ENCODE results near the gene SUSD6.
A peak's percentile ranks its signal among the peaks of the same experiment; 100 is the strongest.

The SUSD6 gene

DNA sequence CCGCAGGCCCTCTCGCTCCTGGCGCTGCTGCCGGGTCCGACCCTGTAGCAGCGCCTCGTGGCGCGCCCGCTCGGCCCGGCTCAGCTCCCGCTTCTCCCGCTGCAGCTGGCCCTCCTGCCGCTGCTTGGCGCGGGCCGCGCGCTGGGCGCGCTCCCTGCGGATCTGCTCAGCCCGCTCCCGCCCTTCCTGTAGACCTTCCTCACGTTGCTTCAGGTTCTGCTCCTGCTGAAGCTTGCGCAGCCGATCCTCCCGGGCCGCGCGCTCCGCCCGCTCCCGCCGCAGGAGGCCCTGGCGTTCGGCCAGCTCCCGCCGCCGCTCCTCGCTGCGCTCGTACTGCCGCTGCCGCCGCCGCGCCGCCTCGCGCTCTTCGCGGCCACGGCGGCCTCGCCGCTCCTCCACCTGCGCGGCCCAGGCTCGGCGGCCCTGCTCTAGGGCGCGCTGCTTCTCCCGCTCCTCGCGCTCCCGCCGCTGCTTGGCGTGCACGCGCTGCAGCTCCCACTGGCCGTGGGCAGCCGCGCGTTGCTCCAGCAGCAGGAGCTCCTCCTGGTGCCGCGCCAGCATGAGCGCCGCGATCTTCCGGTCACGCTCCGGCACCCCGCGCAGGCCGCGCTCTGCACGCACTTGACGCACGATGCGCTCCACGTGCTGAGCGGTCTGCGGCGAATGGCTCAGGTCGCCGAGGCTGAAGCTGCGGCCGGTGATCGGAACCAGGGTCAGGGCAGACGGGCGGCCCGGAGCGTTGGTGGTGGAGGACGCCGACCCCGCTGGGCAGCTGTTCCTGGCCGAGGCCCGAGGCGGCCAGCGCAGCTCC lies 39.2 kb upstream of the SUSD6 start:
- DNase-seq (ENCODE audit: low read depth, low spot score): no peak
- TF ChIP-seq, protein P1, sequence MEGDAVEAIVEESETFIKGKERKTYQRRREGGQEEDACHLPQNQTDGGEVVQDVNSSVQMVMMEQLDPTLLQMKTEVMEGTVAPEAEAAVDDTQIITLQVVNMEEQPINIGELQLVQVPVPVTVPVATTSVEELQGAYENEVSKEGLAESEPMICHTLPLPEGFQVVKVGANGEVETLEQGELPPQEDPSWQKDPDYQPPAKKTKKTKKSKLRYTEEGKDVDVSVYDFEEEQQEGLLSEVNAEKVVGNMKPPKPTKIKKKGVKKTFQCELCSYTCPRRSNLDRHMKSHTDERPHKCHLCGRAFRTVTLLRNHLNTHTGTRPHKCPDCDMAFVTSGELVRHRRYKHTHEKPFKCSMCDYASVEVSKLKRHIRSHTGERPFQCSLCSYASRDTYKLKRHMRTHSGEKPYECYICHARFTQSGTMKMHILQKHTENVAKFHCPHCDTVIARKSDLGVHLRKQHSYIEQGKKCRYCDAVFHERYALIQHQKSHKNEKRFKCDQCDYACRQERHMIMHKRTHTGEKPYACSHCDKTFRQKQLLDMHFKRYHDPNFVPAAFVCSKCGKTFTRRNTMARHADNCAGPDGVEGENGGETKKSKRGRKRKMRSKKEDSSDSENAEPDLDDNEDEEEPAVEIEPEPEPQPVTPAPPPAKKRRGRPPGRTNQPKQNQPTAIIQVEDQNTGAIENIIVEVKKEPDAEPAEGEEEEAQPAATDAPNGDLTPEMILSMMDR (IDR thresholded peaks at IDR 0.05; ENCODE audit: low read depth, low read length): no peak
- no peak overlapping the region for H3K4me3 ChIP-seq (ENCODE audit: low read depth, low read length)
- in situ Hi-C loops (cut with HindIII; ENCODE audit: low sequenced_read_pairs): no loop called here

DNA sequence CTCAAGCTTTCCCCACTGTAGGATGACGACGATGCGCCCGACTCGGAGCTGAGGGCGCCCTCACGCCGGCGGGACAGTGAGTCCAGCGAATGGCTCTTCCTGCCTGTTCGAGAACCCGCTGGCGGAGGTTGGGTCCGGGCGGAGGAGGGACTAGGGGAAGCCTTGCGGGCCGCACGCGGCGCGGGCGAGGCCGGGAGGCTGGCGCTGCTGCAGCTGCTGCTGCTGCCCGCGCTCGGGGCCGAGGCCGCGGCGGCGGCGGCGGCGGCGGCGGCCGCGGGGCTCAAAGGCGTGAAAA lies 38.6 kb upstream of the SUSD6 start:
- DNase-seq (ENCODE audit: low read depth, low spot score): no peak
- no peak overlapping the region for H3K4me3 ChIP-seq (ENCODE audit: low read depth, low read length)
- TF ChIP-seq, protein P1 (IDR thresholded peaks at IDR 0.05; ENCODE audit: low read depth, low read length): no peak
- in situ Hi-C loops (cut with HindIII; ENCODE audit: low sequenced_read_pairs): no loop called here

DNA sequence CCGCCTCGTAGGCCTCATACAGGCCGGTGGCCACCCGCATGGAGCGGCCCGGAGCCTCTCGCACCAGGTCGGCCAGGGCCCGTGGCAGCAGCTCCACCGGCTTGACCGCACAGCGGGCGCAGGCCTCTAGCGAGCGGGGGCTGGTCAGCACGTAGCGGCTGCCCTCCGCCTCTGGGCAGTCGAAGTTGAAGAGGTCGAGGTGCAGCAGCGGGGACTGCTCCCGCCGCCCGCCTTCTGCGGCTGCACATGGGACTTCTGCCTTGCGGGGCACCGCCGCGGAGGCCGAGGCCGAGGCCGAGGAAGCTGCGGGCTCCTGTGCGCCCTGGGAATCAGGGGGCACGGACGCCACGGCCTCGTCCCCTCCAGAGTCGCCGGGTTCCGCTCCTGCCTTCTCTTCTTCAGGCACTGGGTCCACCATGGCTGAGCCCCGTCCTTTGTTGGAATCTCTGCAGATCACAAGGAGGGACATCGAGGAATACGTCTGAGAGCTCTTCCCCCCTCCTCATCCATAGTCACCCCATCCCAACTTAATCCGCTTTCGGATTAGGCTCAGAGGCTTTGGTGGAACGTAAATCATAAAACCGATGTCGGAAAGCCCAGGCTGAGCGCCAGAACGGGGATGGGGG lies 38.1 kb upstream of the SUSD6 start:
- TF ChIP-seq, protein P1 (IDR thresholded peaks at IDR 0.05; ENCODE audit: low read depth, low read length): no peak
- H3K4me3 ChIP-seq (ENCODE audit: low read depth, low read length): no peak overlapping the region

DNA sequence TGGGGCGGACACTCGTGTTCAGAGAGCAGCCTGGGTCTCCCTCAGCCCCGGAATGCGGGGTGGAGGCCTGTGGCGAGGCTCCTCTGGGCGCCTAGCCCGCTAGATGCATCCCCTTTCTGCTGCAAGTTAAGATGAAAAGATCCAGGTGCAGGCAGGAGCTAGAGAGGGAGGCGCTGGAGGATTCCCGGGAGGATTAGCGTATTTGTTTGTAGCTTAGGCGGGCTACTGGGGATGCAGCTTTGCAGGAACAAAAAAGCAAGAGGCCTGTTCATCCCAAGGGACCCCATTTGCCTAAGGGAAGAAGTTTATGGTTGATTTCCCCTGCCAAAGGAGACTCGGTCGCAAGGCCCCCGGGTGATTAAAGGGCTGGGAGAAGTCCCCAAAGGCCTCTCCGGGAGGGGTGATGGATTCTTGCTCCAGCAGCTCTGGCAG lies 37.5 kb upstream of the SUSD6 start:
- in situ Hi-C loops (cut with HindIII; ENCODE audit: low sequenced_read_pairs): no loop called here
- TF ChIP-seq, protein P1 (IDR thresholded peaks at IDR 0.05; ENCODE audit: low read depth, low read length): no peak
- no peak overlapping the region for H3K4me3 ChIP-seq (ENCODE audit: low read depth, low read length)
- no peak for DNase-seq (ENCODE audit: low read depth, low spot score)

More for the DNA sequence above, 38.1 kb upstream of the SUSD6 start:
- in situ Hi-C loops (cut with HindIII; ENCODE audit: low sequenced_read_pairs): no loop called here
- no peak for DNase-seq (ENCODE audit: low read depth, low spot score)

DNA sequence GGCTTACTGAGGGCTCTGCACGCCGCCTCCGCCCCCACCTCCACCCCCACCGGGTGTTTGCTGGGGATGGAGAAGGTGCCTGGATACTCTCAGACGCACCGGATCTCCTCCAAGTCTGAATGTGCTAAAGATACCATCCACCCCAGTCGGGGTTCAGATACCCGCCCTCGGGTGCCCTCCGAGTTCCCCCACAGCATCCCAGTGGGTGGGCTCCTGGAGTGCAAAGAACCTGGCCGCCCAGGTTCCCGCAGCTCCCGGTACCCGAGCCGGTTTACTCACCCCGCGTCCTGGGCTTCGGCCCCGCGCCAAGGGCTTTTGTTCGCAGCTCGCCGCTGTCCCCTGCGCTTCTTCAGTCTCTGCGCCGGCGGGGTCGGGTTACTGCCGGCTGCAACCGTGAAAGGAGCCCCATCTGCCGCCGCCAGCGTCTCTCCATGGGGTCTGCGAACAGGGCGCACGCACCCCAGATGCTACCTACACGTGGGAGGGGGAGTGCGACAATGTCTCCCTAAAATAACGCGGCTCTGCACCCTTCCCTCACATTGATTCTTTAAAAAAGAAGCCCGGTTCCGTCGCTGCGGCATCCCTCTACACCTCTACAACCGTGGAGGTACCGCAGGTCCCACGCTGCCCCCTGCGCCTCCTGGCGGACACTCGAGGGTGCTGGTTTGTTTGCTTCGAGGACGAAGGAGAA lies 37.0 kb upstream of the SUSD6 start, which contains the start of gene CCDC177:
Gene CCDC177, minus strand, starts transcription at position 609 of the 691 bp plus-strand sequence. CDS start 1,249 bp downstream, outside the sequence.
- peak within 1 kb of the TSS; percentile 10 for H3K4me3 ChIP-seq (ENCODE audit: low read depth, low read length)
- TF ChIP-seq, protein P1 (IDR thresholded peaks at IDR 0.05; ENCODE audit: low read depth, low read length): peak; percentile 98
- in situ Hi-C loops (cut with HindIII; ENCODE audit: low sequenced_read_pairs): no loop called here
- DNase-seq (ENCODE audit: low read depth, low spot score): peak; percentile 46

DNA sequence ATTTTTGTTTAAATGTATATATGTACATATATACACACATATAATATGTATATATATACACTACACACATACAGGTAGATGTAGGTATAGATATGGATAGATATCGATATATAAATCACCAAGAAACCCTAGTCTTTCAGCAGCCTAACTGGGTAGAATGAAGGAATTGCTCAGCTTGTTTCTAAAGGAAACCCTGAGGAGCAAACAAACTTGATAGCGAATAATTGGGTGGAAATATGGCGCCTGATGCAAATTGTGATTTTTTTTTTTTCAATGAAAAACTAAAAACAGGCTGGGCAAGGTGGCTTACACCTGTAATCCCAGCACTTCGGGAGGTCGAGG lies 36.5 kb upstream of the SUSD6 start:
- TF ChIP-seq, protein P1 (IDR thresholded peaks at IDR 0.05; ENCODE audit: low read depth, low read length): no peak
- H3K4me3 ChIP-seq (ENCODE audit: low read depth, low read length): no peak overlapping the region
- DNase-seq (ENCODE audit: low read depth, low spot score): no peak
- in situ Hi-C loops (cut with HindIII; ENCODE audit: low sequenced_read_pairs): no loop called here

Data from astrocyte of the spinal cord (primary cell).